Measurements from ENCODE around the gene MFAP4.

DNA sequence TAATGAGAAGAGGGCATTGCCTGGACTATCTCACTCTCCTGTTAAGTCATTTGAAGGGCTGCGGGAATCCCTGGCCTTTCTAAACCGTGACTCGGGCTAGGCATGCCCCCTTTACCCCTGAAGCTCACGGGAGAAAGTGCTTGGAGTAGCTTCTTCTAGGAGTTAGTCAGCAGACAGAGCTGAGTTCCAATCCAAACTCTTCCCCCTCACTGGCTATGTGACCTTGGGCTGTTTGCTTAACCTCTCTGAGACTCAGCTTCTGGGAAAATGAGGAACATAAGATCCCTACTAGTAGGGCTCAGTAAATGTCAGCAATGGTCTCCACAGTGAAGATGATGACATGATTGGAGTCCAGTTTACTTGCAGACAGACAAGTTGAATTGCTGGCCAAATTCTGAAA, 18.8 kb downstream of the MFAP4 start:
- TF ChIP-seq, protein P1, sequence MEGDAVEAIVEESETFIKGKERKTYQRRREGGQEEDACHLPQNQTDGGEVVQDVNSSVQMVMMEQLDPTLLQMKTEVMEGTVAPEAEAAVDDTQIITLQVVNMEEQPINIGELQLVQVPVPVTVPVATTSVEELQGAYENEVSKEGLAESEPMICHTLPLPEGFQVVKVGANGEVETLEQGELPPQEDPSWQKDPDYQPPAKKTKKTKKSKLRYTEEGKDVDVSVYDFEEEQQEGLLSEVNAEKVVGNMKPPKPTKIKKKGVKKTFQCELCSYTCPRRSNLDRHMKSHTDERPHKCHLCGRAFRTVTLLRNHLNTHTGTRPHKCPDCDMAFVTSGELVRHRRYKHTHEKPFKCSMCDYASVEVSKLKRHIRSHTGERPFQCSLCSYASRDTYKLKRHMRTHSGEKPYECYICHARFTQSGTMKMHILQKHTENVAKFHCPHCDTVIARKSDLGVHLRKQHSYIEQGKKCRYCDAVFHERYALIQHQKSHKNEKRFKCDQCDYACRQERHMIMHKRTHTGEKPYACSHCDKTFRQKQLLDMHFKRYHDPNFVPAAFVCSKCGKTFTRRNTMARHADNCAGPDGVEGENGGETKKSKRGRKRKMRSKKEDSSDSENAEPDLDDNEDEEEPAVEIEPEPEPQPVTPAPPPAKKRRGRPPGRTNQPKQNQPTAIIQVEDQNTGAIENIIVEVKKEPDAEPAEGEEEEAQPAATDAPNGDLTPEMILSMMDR (IDR thresholded peaks at IDR 0.05), result no peak
- no peak for TF ChIP-seq POLR2A (IDR thresholded peaks at IDR 0.05)

Data from heart left ventricle (tissue), 13 donors.